ENCODE measurements around the gene DNTT.

DNA sequence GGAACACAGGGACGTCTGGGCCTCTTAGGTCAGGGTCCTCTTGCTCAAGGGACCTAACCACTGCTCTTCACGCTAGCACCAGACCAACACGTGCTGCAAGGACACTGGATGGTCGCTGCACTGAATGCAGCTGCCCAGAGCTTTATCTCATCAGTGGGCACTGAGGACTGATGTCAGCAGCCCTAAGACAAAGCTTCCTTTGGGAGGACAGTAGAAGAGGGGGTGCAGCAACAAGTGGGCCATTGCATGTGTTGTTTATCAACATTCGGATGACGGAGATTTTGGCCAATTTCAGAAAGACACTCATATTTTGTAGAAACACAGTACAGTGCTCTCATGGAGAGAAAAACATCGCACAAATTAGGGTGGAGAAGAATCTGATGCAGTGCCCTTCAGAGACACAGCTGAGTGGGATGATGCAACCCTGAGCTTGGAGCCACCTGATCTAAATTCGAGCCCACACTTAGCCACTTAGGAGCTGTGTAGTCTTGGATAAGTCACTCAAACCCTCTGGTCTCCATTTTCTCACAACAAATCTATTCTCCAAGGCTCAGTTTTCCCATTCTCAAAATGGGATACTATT, 52.9 kb downstream of the DNTT start:
- TF ChIP-seq, protein P1, sequence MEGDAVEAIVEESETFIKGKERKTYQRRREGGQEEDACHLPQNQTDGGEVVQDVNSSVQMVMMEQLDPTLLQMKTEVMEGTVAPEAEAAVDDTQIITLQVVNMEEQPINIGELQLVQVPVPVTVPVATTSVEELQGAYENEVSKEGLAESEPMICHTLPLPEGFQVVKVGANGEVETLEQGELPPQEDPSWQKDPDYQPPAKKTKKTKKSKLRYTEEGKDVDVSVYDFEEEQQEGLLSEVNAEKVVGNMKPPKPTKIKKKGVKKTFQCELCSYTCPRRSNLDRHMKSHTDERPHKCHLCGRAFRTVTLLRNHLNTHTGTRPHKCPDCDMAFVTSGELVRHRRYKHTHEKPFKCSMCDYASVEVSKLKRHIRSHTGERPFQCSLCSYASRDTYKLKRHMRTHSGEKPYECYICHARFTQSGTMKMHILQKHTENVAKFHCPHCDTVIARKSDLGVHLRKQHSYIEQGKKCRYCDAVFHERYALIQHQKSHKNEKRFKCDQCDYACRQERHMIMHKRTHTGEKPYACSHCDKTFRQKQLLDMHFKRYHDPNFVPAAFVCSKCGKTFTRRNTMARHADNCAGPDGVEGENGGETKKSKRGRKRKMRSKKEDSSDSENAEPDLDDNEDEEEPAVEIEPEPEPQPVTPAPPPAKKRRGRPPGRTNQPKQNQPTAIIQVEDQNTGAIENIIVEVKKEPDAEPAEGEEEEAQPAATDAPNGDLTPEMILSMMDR (IDR thresholded peaks at IDR 0.05): no peak
- no peak for TF ChIP-seq POLR2A (IDR thresholded peaks at IDR 0.05)

All from right lobe of liver (tissue), 4 donors.